HG03378 (cell line): ENCODE measurements around the gene CAPN7.

Experiments used
- ATAC-seq: cut with Tn5 transposase; IDR thresholded peaks from one replicate; pipeline ENCODE4 v1.9.1; 2021; ENCODE audit warnings: mild to moderate bottlenecking, moderate library complexity; ENCODE audit not compliant: unreplicated experiment

The CAPN7 gene

DNA sequence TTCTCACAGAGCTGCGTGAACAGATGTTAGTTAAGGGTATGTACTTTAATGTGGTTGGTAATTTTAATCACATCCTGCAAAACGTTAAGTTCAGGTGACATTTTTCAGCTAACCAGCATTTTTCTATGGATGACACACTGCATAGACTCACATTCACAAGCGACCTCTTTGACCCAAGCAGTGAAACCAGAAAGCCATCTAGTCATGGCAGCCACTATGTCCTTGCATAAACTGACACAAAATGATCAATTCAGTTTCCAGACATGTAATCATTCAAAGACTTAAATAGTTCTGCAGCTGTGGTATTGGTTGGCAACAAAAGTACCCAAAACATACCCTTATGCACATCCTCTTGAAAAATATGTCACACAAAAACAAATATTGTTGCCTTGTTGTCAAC, 7.4 kb upstream of the CAPN7 start:
- no peak for ATAC-seq

DNA sequence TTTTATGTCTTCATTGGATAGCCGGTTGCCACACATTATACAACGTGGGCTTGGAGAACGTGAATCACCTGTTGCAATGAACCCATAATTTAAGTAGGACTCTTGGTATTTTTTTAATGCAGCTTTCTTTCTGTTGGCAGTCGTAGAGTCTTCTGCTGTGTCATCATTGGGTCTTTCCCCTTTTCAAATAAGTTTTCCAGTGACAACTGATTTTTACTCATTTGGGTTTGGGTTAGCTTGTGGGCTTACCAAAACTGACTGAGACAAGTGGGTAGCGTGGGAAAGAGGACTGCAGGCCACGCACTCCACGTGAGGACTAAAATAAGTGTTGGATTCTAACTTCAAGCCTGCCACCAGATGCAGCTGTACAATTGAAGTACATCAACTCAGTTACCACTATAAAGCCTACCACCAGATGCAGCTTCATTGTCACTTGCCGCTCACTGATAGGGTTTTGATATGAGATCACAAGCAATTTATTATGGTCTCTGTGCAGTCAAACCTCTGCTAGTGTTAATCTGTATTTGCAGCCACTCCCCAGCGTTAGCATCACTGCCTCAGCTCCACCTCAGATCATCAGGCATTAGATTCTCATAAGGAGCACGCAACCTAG, 6.4 kb upstream of the CAPN7 start:
- no peak for ATAC-seq

DNA sequence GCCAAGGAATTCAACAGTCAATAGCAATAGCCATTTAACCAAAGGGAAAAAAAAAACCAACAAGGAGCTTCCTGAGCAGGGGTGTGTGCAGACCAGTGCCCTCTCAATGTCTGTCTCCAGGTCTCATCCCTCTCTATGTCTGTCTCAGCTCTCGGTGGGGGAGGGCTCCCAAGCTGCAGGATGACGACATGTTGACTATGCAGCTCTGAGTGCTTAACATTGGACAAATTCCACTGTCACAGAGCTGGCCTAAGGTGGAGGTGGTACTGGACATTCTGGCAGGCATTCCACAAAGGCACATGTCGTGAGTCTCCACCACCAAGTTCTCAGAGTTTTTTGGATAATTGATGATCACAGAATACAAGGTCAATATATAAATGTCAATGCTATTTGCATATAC, 2.0 kb upstream of the CAPN7 start:
- no peak for ATAC-seq

DNA sequence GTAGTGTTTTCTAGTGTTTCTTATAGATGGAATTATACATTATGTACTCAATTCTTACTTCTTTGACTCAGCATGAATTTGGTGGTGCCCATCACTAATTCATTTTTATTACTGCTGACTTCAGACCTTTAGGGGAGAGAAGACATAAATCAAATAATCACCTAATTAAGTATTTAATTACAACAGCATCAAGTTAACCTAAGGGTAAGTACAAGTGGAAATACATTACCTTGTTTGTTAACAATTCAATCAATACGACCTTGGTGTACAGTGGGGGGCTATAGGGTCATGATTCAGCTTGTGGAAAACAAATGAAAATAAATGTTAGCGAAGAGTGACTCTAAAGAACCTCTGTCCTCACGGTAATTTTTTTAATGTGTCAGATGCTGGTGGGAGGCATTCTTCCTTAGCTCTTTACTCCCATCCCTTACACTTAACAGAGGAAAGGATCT, 538 bp upstream of the CAPN7 start:
- ATAC-seq = no peak

DNA sequence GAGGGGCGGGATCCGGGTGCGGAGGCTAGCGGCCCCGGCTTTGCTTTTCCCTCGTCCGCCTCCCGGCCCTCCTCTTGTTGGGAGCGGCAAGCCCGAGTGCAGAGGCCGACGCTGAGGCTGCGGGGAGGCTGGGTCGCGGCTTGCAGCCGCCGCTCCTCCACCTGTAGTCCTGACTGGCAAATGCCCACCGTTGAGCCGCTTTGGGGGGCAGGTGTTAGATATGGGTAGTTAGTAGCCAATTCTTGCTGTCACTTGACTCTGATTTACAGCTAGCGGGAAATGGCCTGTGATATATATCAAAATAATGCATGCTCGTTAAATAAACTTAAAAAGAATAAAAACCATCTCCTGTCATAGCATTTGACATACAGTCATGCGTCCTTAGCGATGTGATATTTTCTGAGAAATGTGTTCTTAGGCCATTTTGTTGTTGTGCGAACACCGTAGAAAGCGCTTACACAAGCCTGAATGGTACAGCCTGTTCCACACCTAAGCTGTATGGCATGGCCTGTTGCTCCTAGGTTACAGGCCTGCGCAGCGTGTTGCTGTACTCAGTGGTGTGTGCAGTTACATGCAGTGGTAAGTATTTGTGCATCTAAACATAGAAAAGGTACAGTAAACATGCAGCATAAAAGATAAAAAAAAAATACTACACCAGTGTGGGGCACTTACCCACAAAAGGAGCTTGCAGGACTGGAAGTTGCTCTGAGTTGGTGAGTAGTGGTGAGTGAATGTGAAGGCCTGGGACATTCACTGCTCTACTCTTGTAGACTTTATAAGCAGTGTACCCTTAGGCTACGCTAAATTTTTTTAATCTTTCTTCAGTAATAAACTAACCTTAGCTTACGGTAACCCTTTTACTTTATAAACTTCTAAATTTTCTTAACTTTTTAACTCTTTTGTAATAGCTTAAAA, 873 bp downstream of the CAPN7 start:
- peak; percentile 33 for ATAC-seq

DNA sequence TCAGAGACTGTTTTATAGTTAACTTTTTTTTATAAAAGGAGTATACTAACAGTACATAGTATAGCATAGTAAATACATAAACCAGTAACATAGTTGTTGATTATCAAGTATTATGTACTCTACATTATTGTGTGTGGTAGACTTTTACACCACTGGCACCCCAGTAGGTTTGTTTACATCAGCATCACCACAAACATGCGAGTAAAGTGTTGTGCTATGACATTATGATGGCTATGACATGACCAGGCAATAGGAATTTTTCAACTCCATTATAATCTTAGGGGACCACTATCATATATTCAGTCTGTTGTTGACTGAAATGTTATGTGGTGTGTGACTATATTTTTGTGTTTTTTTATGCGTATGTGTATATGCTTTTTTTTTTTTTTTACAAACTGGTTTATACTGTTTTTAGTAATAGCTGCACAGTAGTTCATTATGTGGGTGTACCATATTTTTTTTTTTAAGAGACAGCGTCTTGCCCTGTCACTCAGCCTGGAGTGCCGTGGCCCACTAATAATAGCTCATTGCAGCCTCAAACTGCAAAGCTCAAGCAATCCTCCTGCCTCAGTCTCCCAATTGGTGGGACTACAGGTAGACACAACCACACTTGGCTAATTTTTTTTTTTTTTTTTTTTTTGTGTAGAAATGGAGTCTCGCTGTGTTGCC, 1.9 kb downstream of the CAPN7 start:
- no peak for ATAC-seq

DNA sequence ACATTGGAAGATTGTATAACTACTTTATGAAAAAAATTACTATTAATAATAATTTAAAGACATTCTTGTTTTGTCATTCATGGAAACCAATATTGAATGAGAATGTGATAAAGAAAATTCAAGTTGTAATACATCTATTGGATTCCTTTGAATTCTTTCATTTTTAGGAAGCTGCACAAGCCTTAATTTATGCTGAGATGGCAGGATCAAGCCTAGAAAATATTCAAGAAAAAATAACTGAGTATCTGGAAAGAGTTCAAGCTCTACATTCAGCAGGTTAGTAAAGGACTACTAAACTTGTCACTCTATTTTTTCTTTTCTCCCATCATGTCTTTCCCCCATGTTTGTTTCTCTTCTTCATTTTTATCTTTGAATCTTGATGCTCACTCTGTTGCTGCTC, 5.9 kb downstream of the CAPN7 start:
- ATAC-seq = no peak

DNA sequence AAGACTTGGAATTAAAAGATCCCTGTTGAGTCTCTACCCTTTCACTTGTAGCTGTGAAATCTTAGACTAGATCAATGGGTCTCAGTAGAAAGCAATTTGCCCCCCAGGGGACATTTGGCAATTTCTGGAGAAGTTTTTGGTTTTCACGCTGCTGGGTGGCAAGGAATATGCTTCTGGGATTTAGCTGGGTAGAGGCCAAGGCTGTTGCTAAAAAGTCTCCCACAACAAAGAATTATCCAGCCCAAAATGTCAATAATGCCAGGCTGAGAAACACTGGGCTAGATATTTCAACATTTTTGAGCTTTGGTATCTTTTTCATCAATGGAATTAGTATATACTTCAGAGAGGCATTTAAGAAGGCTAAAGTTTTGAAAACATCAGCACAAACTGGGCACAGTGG, 8.7 kb downstream of the CAPN7 start:
- no peak for ATAC-seq

DNA sequence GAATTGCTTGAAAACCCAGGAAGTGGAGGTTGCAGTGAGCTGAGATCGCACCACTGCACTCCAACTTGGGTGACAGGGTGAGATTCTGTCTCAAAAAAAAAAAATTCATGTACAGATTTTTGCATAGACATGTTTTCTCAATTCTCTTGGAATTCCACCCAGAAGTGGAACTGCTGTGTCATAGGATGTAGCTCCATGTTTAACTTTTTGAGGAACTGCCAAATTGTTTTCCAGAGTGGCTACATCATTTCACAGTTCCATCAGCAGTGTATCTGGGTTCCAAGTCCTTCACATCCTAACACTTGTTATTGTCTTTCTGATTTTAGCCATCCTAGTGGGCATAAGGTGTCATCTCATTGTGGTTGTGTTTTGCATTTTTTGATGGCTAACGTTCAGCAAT, 9.9 kb downstream of the CAPN7 start:
- no peak for ATAC-seq

DNA sequence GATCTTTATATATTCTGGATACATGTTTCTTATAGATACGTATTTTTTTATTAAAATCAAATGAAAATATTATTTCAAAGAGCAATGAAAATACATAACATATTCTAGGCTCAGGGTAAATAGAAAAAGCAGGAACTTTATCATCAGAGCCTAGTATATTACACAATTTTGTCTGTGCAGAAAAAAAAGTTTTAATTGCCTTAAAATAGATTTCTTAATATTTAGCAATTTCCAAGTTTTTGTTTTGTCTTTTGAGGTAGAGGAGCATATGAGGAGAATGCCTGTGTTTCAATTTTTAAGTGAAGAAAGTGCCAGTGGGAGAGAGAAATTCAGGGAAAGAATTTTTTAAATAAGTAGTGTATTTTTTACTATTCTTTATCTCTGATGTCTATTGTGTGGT, 10.5 kb downstream of the CAPN7 start:
- no peak for ATAC-seq

DNA sequence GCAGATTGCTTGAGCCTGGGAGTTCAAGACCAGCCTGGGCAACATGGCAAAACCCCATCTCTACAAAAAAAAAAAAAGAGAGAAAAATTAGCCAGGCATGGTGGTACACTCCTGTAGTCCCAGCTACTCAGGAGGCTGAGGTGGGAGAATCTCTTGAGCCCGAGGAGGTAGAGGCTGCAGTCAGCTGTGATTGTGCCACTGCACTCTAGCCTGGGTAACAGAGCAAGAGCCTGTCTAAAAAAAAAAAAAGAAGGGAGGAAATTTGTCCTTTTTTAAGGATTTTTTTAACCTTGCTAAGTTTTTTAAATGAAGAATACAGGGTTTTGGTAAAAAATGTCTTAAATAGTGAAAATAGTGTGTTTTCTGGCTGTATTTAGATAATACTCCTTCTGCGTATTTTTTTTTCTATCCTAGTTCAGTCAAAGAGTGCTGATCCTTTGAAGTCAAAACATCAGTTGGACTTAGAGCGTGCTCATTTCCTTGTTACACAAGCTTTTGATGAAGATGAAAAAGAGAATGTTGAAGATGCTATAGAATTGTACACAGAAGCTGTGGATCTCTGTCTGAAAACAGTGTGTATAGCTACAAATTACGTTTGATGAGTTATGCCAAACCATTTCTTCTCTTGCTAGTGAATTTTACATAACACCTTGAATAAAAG, 11.1 kb downstream of the CAPN7 start:
- no peak for ATAC-seq

DNA sequence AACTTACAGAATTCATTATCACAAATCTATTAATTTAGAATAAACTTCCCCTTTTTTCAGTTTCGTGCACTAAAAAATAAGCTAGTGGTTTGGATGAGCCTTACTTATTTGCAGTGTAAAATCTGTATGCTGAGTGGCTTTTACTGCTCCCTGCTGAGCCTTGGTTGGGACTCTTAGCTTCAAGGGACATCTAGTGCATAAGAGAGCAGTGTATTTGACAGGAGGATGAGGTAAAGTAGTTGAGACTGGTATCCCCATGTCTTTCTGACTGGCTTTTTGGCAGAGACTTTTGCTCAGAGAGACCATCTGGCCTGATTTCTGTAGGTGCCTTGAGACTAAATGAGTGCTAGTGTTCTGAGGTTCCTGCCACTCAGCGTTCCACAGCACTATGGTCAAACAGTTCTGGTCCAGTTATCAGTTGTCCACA, 11.8 kb downstream of the CAPN7 start:
- no peak for ATAC-seq

DNA sequence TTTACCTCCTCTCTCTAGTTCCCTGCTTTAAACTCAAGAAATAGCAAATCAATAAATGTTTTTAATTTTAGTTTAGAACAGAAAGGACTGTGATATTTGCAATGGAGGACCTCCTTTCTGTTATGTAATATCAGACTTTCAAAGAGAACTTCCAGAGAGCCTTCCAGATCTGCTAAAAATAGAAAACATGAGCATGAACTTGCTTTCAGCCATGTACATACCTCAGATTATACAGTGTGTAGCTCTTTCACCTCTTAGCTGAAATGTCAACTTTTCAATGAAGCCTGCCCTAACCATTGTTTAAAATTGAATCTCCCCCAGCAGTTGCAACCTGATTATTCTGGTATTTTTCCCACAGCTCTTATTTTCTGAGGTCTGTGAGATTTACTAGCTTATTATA, 12.6 kb downstream of the CAPN7 start:
- ATAC-seq = no peak

DNA sequence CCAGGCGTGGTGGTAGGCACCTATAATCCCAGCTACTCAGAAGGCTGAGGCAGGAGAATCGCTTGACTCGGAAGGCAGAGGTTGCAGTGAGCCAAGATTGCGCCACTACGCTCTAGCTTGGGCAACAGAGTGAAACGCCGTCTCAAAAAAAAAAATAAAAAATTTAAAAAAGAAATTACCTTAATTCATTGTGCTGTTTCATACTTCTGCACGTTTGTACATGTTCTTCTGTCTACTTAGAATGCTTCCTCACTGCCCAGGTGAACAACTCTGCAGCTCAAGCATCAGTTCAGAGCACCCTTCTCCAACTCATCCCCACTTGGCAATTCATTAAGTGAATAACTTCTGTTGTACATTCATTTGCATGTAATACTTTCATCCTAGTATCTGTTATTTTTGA, 14.0 kb downstream of the CAPN7 start:
- no peak for ATAC-seq

DNA sequence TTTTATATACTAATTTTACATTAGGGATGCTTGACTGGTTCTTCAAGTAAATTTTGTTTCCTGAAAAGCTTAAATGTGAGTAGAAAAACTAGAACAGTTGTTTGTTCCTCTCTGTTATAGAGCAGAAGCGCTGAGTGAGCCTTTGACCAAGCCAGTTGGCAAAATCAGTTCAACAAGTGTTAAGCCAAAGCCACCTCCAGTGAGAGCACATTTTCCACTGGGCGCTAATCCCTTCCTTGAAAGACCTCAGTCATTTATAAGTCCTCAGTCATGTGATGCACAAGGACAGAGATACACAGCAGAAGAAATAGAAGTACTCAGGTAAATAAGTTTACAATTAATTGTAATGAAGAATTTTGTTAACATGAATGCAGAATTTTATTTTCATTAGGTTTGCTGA, 14.6 kb downstream of the CAPN7 start:
- ATAC-seq = no peak

DNA sequence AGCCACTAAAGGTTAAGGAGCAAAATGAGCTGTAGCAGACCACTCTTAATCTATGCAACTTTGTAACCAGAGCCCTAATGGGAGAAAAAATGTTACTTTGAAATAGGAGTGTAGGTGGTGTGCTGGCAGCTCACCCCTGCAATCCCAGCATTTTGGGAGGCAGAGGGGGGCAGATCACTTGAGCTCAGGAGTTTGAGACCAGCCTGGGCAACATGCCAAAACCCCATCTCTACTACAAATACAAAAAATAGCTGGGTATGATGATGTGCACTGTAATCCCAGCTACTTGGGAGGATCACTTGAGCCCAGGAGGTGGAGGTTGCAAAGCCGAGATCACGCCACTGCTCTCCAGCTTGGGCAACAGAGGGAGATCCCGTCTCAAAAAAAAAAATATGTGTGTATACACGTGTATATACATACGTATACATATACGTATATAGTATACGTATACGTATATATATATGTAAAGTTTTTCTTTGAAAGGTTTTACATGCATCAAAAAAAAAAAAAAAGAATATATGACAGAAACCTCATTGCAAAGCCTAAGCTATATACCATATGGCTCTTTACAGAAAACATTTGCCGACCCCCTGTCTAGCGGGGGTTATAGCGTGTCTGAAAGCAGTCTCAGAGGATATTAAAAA, 15.7 kb downstream of the CAPN7 start:
- ATAC-seq = no peak

DNA sequence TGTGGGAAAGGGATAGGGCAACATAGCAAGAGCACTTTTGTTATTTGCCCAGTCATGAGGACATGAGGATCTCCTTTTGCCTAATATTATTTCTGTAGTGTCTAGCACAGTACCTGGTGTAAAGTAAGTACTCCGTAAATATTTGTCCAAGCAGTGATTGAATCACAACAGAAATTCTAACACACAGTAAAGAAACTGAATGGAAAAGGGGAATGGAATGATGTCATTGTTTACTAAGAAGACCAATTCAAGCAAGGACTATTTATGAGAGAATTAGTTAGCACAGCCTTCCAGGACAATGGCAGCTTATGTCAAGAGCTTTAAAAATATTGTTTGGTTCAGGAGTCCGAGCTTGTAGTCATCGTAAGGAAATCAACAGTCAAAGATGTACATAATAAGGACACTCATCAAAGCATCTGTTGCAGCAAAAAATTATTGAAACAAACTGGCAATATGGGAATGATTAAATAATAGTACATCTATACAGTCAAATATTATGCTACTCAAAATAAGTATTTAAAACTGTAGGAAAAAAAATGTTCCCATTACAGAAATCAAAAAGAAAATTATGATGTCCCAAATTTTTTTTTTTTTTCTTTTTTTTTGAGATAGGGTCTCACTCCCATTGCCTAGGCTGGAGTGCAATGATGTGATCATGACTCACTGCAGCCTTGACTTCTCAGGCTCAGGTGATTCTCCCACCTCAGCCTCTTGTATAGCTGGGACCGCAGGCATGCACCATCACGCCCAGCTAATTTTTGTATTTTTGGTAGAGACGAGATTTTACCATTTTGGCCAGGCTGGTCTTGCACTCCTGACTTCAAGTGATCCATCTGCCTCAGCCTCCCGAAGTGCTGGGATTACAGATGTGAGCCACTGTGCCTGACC, 17.9 kb downstream of the CAPN7 start:
- ATAC-seq = no peak

DNA sequence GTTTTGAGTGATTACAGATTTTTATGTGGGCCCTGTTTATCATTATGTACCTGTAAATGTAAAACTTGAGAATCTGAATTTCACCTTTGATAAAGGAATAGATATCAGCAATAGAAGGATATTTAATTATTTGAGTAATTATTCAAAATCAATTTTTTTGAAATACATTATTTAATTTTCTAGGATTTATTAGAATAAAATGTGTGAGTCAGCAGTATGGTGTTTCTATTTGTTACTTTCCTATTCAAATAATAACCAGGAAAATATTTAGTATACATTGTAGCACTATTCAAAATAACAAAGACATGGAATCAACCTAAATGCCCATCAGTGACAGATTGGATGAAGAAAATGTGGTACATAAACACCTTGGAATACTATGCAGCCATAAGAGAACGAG, 22.1 kb downstream of the CAPN7 start:
- no peak for ATAC-seq

DNA sequence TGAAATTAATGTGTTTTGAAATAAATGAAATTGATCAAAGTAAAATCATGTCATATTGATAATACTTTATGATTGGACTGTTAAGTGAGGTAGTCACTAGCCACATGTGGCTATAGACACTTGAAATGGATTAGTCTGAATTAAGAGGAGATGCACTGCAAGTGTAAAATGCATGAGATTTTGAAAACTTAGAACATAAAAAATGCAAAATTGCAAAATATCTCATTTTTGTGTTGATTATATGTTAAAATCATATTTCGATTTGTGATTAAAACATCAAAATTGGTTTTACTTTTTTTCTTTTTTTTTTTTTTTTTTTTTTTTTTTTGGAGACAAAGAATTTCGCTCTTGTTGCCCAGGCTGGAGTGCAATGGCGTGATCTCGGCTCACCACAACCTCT, 23.2 kb downstream of the CAPN7 start:
- ATAC-seq = no peak

DNA sequence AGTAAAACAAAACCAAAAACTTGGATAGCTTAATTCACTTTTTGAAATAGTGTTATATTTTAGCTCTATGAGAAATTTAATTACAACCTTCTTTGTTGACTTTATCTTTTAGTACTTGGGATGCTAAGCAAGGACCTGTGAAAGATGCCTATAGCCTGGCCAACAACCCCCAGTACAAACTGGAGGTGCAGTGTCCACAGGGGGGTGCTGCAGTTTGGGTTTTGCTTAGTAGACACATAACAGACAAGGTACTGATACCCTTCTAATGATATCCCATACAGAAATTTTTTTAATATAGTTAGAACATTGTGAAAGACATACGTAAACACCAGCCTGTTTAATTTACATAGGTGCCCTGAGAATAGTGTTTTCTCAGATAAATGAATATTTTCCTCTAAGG, 35.3 kb downstream of the CAPN7 start:
- no peak for ATAC-seq
